Measurements from ENCODE around the gene NFATC3. TPM values are rescaled to one million over a fixed set of nuclear protein-coding genes. Genes with fewer than 3 reads are reported as not detected.
A peak's percentile ranks its signal among the peaks of the same experiment; 100 is the strongest.

NFATC3 gene
- total and polyA plus RNA-seq, 8 donors = 5.5 to 385 (median 20.6) TPM

DNA sequence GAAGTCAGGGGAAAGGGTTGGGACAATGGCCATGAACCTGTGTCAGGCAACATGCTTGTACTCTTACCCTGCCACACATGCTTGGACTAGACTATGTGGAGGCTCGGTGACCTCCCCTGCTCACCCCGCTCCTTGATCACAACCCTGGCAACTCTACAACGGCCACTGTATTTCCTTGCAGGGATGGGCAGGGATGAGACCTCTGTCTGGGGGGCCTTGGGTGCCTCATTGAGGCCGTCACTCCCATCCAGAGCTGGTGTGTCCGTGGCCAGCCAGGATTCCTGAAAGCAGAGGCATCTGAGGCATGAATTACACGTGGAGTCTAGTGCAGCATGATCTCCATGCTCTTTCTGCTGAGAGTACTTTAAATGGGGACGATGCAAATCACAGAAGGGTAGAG lies 161.0 kb downstream of the NFATC3 start:
- no peaks in the 10 kb centered on the region for H3K9me3 ChIP-seq
- H3K27ac ChIP-seq = peak overlapping the region in 1 of 5 donors; percentile 78
- H3K4me3 ChIP-seq = peak overlapping the region; percentile 63 to 86 (median 76)
- TF ChIP-seq EP300 (IDR thresholded peaks at IDR 0.05) (no peak), POLR2A (IDR thresholded peaks at IDR 0.05) (no peak), POLR2AphosphoS5 (IDR thresholded peaks at IDR 0.05) (no peak)
- TF ChIP-seq, protein P1, sequence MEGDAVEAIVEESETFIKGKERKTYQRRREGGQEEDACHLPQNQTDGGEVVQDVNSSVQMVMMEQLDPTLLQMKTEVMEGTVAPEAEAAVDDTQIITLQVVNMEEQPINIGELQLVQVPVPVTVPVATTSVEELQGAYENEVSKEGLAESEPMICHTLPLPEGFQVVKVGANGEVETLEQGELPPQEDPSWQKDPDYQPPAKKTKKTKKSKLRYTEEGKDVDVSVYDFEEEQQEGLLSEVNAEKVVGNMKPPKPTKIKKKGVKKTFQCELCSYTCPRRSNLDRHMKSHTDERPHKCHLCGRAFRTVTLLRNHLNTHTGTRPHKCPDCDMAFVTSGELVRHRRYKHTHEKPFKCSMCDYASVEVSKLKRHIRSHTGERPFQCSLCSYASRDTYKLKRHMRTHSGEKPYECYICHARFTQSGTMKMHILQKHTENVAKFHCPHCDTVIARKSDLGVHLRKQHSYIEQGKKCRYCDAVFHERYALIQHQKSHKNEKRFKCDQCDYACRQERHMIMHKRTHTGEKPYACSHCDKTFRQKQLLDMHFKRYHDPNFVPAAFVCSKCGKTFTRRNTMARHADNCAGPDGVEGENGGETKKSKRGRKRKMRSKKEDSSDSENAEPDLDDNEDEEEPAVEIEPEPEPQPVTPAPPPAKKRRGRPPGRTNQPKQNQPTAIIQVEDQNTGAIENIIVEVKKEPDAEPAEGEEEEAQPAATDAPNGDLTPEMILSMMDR (IDR thresholded peaks at IDR 0.05) = no peak
- no peak for DNase-seq
- intact Hi-C loops (cut with DNase I; ENCODE audit: low total_unique reads) = loop anchor here (5.0 kb wide), 1 partner anchor 76 kb away; no protein-coding TSS in a partner anchor
- H3K27me3 ChIP-seq = no peaks in the 10 kb centered on the region
- H3K4me1 ChIP-seq = peaks cover 20 to 37% (median 31%) of the 10 kb centered on the region in 4 donors
- 87 to 93% (median 90%) methylated on average over 7 of the region's 7 CpGs for WGBS, 5 donors
- peaks cover 7 to 26% (median 24%) of the 10 kb centered on the region in 4 donors for H3K36me3 ChIP-seq

DNA sequence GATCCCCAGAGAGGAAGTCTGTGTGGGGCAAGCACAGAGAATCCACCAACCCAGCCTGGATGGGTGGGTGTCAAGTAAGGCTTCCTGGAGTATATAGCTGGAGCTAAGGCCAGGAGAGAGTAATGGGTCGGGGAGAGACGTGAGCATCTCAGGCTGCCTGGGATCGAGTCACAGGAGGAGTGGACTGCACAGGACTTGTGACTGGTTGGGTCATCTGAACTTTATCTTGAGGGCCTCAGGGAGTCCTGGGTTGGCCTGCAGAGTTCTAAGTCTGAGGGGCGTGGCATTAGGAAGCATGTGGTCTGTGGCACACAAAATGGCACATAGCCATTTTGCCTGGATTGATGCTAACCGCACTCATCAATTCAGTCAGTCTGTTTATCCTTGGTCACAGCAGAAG lies 161.5 kb downstream of the NFATC3 start:
- peaks cover 7 to 32% (median 30%) of the 10 kb centered on the region in 4 donors for H3K36me3 ChIP-seq
- peak overlapping the region in 1 of 5 donors; percentile 78 for H3K27ac ChIP-seq

DNA sequence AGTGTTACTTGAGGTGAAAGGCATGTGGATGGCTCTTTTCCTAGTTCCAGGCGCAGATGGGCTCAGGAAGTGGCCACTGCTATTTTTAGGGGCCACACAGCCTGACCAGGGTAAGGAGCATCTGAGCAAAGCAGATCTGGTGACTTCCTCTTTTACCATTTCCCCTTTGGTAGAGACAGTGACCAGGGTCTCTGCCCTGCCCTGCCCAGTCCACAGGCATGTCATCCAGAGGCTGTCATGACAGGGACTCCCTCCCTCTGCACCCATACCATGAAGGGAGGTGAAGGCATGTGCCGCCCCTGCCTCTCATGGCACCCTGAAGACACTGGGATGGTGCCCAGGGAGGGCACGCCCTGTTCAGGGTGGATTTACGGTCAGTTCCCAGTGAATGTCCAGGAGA lies 162.2 kb downstream of the NFATC3 start:
- Histone ChIP-seq H3K27me3 (no peaks in the 10 kb centered on the region), H3K4me3 (no peak overlapping the region), H3K4me1 (peaks cover 20 to 37% (median 31%) of the 10 kb centered on the region in 4 donors), H3K9me3 (no peaks in the 10 kb centered on the region), H3K36me3 (peaks cover 7 to 39% (median 37%) of the 10 kb centered on the region in 4 donors), H3K27ac (peak overlapping the region in 2 of 5 donors; percentile 26 to 29)
- no peak for DNase-seq
- intact Hi-C loops (cut with DNase I; ENCODE audit: low total_unique reads) = loop anchor here (5.0 kb wide), 1 partner anchor 75 kb away; no protein-coding TSS in a partner anchor
- WGBS, 5 donors = 83 to 96% (median 89%) methylated on average over 3 to 4 of the region's 4 CpGs
- no peak for TF ChIP-seq EP300 (IDR thresholded peaks at IDR 0.05)
- TF ChIP-seq, protein P1 (IDR thresholded peaks at IDR 0.05) = no peak
- no peak for TF ChIP-seq POLR2A (IDR thresholded peaks at IDR 0.05)
- no peak for TF ChIP-seq POLR2AphosphoS5 (IDR thresholded peaks at IDR 0.05)

More for the DNA sequence above, 161.5 kb downstream of the NFATC3 start:
- peak overlapping the region in 3 of 4 donors; percentile 63 to 86 (median 82) for H3K4me3 ChIP-seq
- intact Hi-C loops (cut with DNase I; ENCODE audit: low total_unique reads) = loop anchor here (5.0 kb wide), 1 partner anchor 76 kb away; no protein-coding TSS in a partner anchor
- H3K9me3 ChIP-seq = no peaks in the 10 kb centered on the region
- 71 to 88% (median 75%) methylated on average over 5 of the region's 5 CpGs for WGBS, 5 donors
- DNase-seq = no peak
- no peaks in the 10 kb centered on the region for H3K27me3 ChIP-seq
- H3K4me1 ChIP-seq = peaks cover 20 to 37% (median 31%) of the 10 kb centered on the region in 4 donors
- TF ChIP-seq POLR2AphosphoS5 (IDR thresholded peaks at IDR 0.05) (no peak), EP300 (IDR thresholded peaks at IDR 0.05) (no peak), POLR2A (IDR thresholded peaks at IDR 0.05) (no peak)
- TF ChIP-seq, protein P1 (IDR thresholded peaks at IDR 0.05) = no peak

DNA sequence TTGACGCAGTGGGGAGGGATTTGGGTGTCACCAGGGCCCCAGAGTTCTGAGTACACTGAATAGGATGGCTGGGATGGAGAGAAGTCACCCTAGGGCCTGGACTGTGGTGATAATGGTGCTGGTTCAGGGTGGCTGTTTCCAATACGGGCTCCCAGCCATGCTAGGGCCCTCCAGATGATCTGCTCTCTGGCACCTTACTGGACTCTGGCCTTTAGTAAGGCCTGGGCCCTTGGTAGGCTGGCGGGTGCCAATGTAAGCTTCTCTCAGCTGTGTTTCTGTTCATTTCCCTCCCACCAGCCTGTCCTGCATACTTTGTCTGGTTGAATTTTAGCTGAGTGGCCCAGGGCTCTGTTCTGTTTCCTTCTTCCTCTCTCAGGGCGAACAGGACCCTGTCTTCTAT lies 162.8 kb downstream of the NFATC3 start:
- Histone ChIP-seq H3K9me3 (no peaks in the 10 kb centered on the region), H3K27me3 (no peaks in the 10 kb centered on the region), H3K27ac (peak overlapping the region in 2 of 5 donors; percentile 26 to 29), H3K4me3 (no peak overlapping the region), H3K36me3 (peaks cover 7 to 44% (median 43%) of the 10 kb centered on the region in 4 donors), H3K4me1 (peaks cover 20 to 37% (median 31%) of the 10 kb centered on the region in 4 donors)
- intact Hi-C loops (cut with DNase I; ENCODE audit: low total_unique reads) = loop anchor here (5.0 kb wide), 1 partner anchor 74 kb away; no protein-coding TSS in a partner anchor
- WGBS, 5 donors = 76 to 98% (median 84%) methylated on average over 4 of the region's 4 CpGs
- TF ChIP-seq POLR2AphosphoS5 (IDR thresholded peaks at IDR 0.05) = no peak
- TF ChIP-seq EP300 (IDR thresholded peaks at IDR 0.05) = no peak
- TF ChIP-seq, protein P1 (IDR thresholded peaks at IDR 0.05) = no peak
- TF ChIP-seq POLR2A (IDR thresholded peaks at IDR 0.05) = no peak
- no peak for DNase-seq
